Adrenal gland (tissue), 5 donors: Measurements from ENCODE around the gene STC2.

Experiments used
- POLR2A ChIP-seq, 2 donors: fragments of 450-650 bp; IDR thresholded peaks; one replicate each; pipeline ENCODE4 v1.6.1; 2017; ENCODE audit warnings: antibody characterized with exemption in 2 of 2, mild to moderate bottlenecking in 2 of 2, moderate library complexity in 1 of 2
- TF ChIP-seq, protein P1 (sequence below), 6 experiments: fragments of 450-650 bp in 4 of 6; fragments of 200-600 bp in 2 of 6; sonication (generic) in 1 of 6; IDR thresholded peaks; 1 replicate in 5 of 6; 2 replicates in 1 of 6; pipeline versions ENCODE4 v1.5.1 to v1.8.0; 2016 to 2021; ENCODE audit warnings: antibody characterized with exemption in 6 of 6, mild to moderate bottlenecking in 2 of 6, moderate library complexity in 1 of 6
- donor health status: DM: no; HTN: no; CAD: no.

DNA sequence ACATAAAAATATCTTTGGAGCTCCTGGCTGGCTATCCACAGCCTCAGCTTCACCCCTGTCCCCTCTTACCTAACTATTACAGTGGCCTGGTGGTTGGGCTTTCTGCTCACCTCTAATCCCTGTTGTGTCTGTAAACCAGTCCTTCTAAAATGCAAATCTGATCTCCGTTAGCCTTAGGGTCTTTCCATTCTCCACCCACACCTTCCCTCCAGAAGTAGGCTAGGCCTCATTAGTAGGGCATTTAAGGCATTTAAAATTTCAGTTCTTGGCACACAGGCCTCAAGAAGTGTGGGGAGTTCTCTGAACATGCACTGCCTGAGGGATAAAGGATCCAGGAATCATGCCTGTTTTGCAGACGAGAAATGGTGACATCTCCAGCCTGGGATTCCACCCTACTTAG lies 26.4 kb upstream of the STC2 start:
- TF ChIP-seq, protein P1, sequence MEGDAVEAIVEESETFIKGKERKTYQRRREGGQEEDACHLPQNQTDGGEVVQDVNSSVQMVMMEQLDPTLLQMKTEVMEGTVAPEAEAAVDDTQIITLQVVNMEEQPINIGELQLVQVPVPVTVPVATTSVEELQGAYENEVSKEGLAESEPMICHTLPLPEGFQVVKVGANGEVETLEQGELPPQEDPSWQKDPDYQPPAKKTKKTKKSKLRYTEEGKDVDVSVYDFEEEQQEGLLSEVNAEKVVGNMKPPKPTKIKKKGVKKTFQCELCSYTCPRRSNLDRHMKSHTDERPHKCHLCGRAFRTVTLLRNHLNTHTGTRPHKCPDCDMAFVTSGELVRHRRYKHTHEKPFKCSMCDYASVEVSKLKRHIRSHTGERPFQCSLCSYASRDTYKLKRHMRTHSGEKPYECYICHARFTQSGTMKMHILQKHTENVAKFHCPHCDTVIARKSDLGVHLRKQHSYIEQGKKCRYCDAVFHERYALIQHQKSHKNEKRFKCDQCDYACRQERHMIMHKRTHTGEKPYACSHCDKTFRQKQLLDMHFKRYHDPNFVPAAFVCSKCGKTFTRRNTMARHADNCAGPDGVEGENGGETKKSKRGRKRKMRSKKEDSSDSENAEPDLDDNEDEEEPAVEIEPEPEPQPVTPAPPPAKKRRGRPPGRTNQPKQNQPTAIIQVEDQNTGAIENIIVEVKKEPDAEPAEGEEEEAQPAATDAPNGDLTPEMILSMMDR (IDR thresholded peaks at IDR 0.05) = no peak
- no peak for TF ChIP-seq POLR2A (IDR thresholded peaks at IDR 0.05)
